ENCODE data around the gene OR14I1. TPM values are rescaled to one million over a fixed set of nuclear protein-coding genes. Genes with fewer than 3 reads are reported as not detected.
"Not testable (repeated sequence)": the region's sequence is repeated elsewhere in the genome, so short reads cannot be mapped to it uniquely, and the experiment has no call there.

Gene OR14I1
- polyA plus RNA-seq, 3 donors, result not detected

GRCh38 chr1:248695451-248696132, 7.0 kb downstream of the OR14I1 start:
- 83 to 91% (median 89%) methylated on average over 13 of the region's 13 CpGs for WGBS, 3 donors
- H3K27ac ChIP-seq (ENCODE audit: low read depth, low read length), result no peak overlapping the region

- WGBS, 3 donors, result 61 to 80% (median 75%) methylated on average over 43 to 51 of the region's 51 CpGs
- H3K27ac ChIP-seq (ENCODE audit: low read depth, low read length), result no peak overlapping the region
Measured at GRCh38 chr1:248691567-248692155, 10.9 kb downstream of the OR14I1 start.

- 82 to 90% (median 86%) methylated on average over 4 of the region's 4 CpGs for WGBS, 3 donors
- H3K27ac ChIP-seq (ENCODE audit: low read depth, low read length), result no peak overlapping the region
Measured at GRCh38 chr1:248688527-248689298, 13.9 kb downstream of the OR14I1 start.

- WGBS, 3 donors, result 18 to 32% (median 31%) methylated on average over 3 of the region's 3 CpGs
- no peak overlapping the region for H3K27ac ChIP-seq (ENCODE audit: low read depth, low read length)
Measured at GRCh38 chr1:248686815-248687214, 15.8 kb downstream of the OR14I1 start.

GRCh38 chr1:248681651-248682050, 20.9 kb downstream of the OR14I1 start:
- no peak overlapping the region for H3K27ac ChIP-seq (ENCODE audit: low read depth, low read length)
- 80 to 89% (median 85%) methylated on average over 8 of the region's 8 CpGs for WGBS, 3 donors

- H3K27ac ChIP-seq (ENCODE audit: low read depth, low read length), result no peak overlapping the region
- 65 to 68% (median 67%) methylated on average over 1 of the region's 1 CpG for WGBS, 3 donors
Measured at GRCh38 chr1:248670003-248670402, 32.6 kb downstream of the OR14I1 start.

- not testable (repeated sequence) for H3K27ac ChIP-seq (ENCODE audit: low read depth, low read length)
- 61 to 66% (median 65%) methylated on average over 5 of the region's 5 CpGs for WGBS, 3 donors
Measured at GRCh38 chr1:248663453-248664328, 38.9 kb downstream of the OR14I1 start.

GRCh38 chr1:248656797-248657196, 45.8 kb downstream of the OR14I1 start:
- H3K27ac ChIP-seq (ENCODE audit: low read depth, low read length), result not testable (repeated sequence)
- 70 to 92% (median 81%) methylated on average over 1 to 4 of the region's 6 CpGs for WGBS, 3 donors

GRCh38 chr1:248655354-248655753, 47.2 kb downstream of the OR14I1 start, which contains the start of gene OR2T27:
TSS of gene OR2T27 (minus strand) at chr1:248655528. CDS start at chr1:248650884, 4,644 bp downstream.
- H3K27ac ChIP-seq (ENCODE audit: low read depth, low read length), result not testable (repeated sequence)
- WGBS, 3 donors, result 56% methylated on average over 2 of the region's 3 CpGs; no CpG with 5 or more reads in 2 of the 3 donors

Other genes with a start within 250 kb of the OR14I1 start
- gene OR2T3, start 229.4 kb downstream of the OR14I1 start, polyA plus RNA-seq, result not detected
- not detected for gene OR2T5, start 214.2 kb downstream of the OR14I1 start, polyA plus RNA-seq
- not detected for gene OR2G6, start 194.7 kb downstream of the OR14I1 start, polyA plus RNA-seq
- gene OR2T29, start 140.0 kb downstream of the OR14I1 start, polyA plus RNA-seq, result not detected
- gene OR2T34, start 128.0 kb downstream of the OR14I1 start, polyA plus RNA-seq, result not detected
- gene OR2T10, start 105.1 kb downstream of the OR14I1 start, polyA plus RNA-seq, result not detected
- gene OR2T11, start 67.7 kb downstream of the OR14I1 start, polyA plus RNA-seq, result not detected
- not detected for gene OR2T35, start 57.5 kb downstream of the OR14I1 start, polyA plus RNA-seq
- gene OR2T27, start 47.2 kb downstream of the OR14I1 start, polyA plus RNA-seq, result not detected
- gene LYPD8, start 53.0 kb upstream of the OR14I1 start, polyA plus RNA-seq, result under 1 TPM in 1 of 3 donors, not detected in 2; 0.22 TPM
- gene SH3BP5L, start 123.1 kb upstream of the OR14I1 start, polyA plus RNA-seq, result 10 to 100 TPM in 2 of 3 donors, 1 to 10 TPM in 1; 6.8 to 16.1 (median 12.4) TPM
- gene ZNF672, start 135.5 kb upstream of the OR14I1 start, polyA plus RNA-seq, result 10 to 100 TPM in 2 of 3 donors, 1 to 10 TPM in 1; 9.2 to 18.3 (median 12.7) TPM
- gene ZNF692, start 156.3 kb upstream of the OR14I1 start, polyA plus RNA-seq, result 10 to 100 TPM; 18.3 to 30.4 (median 25.3) TPM
- 1 to 10 TPM; 2.0 to 2.3 (median 2.2) TPM for gene PGBD2, start 203.5 kb upstream of the OR14I1 start, polyA plus RNA-seq